ENCODE data around the gene TUBB1.

Gene TUBB1

GRCh38 chr20:58998656-58999055 is 20.6 kb upstream of the TUBB1 start:
- no peak for TF ChIP-seq CTCF (IDR thresholded peaks at IDR 0.05; ENCODE audit: low read depth, low read length)
- no peaks in the 10 kb centered on the region for H3K4me1 ChIP-seq
- no peak for DNase-seq

DNA sequence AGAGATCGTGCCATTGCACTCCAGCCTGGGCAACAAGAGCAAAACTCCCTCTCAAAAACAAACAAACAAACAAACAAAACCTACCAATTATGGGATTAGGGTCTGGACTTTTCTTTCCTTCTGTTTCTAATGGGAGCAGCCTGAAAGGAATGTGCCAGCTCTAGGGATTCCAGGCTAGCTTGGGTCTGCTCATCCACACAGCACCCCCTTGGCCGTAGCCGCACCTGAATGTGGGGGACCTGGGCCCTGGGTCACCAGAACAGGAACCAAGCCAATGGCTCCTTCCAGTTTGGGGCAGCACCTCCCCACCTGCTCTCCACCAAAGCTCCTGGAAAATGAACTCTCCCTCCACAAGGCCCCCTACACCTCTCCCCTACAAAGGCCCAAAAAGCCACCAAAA is 18.9 kb upstream of the TUBB1 start:
- H3K36me3 ChIP-seq = peaks cover 13% of the 10 kb centered on the region
- DNase-seq = no peak
- no peak overlapping the region for H3K4me3 ChIP-seq (ENCODE audit: low read depth, low read length)
- no peak for TF ChIP-seq CTCF (IDR thresholded peaks at IDR 0.05; ENCODE audit: low read depth, low read length)
- H3K4me1 ChIP-seq = no peaks in the 10 kb centered on the region
- H3K27me3 ChIP-seq = no peaks in the 10 kb centered on the region
- H3K9me3 ChIP-seq = no peaks in the 10 kb centered on the region

More at GRCh38 chr20:58998656-58999055, 20.6 kb upstream of the TUBB1 start:
- no peaks in the 10 kb centered on the region for H3K27me3 ChIP-seq
- H3K4me3 ChIP-seq (ENCODE audit: low read depth, low read length) = no peak overlapping the region
- no peaks in the 10 kb centered on the region for H3K9me3 ChIP-seq
- peaks cover 27% of the 10 kb centered on the region for H3K36me3 ChIP-seq

- no peak overlapping the region for H3K4me3 ChIP-seq (ENCODE audit: low read depth, low read length)
- H3K27me3 ChIP-seq = no peaks in the 10 kb centered on the region
- peaks cover 6% of the 10 kb centered on the region; the same call in 1 of the 2 replicates for H3K36me3 ChIP-seq
- H3K9me3 ChIP-seq = no peaks in the 10 kb centered on the region
- DNase-seq = no peak
- no peak for TF ChIP-seq CTCF (IDR thresholded peaks at IDR 0.05; ENCODE audit: low read depth, low read length)
- no peaks in the 10 kb centered on the region for H3K4me1 ChIP-seq
Observed at GRCh38 chr20:59001068-59001448, 18.2 kb upstream of the TUBB1 start.

GRCh38 chr20:59001449-59002171 is 17.6 kb upstream of the TUBB1 start:
- Histone ChIP-seq H3K27me3 (no peaks in the 10 kb centered on the region), H3K9me3 (no peaks in the 10 kb centered on the region), H3K4me3 (ENCODE audit: low read depth, low read length) (no peak overlapping the region), H3K4me1 (no peaks in the 10 kb centered on the region), H3K36me3 (peaks cover 2% of the 10 kb centered on the region; the same call in 1 of the 2 replicates)
- DNase-seq = no peak
- no peak for TF ChIP-seq CTCF (IDR thresholded peaks at IDR 0.05; ENCODE audit: low read depth, low read length)

GRCh38 chr20:59002388-59002787 is 16.8 kb upstream of the TUBB1 start:
- no peak for TF ChIP-seq CTCF (IDR thresholded peaks at IDR 0.05; ENCODE audit: low read depth, low read length)
- Histone ChIP-seq H3K9me3 (no peaks in the 10 kb centered on the region), H3K4me3 (ENCODE audit: low read depth, low read length) (no peak overlapping the region), H3K36me3 (no peaks in the 10 kb centered on the region), H3K4me1 (no peaks in the 10 kb centered on the region), H3K27me3 (no peaks in the 10 kb centered on the region)
- DNase-seq = no peak

DNA sequence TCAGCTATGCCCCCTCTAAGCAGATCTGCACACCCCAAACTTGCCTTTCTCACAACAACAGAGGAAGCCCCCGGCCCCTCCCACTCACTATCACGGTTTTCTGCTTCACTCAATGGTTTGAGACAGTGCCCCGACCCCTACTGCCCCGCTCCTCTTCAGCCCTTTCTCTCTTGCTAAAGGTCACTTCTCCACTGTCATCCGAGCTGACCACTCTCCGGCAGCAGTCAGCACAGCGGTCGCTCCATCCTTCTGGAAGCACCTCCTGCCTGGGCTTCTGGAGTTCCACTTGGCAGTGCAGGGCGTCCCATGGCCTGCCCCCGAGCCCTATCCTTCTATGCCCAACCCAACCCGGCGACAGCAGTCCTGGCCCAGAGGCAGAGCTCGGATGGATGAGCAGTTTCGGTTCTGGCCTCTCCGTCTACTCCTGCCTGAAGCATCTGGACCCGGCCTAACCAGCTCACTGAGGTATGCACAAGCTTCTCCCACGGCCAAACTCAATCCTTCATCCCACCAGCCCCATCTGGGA is 16.3 kb upstream of the TUBB1 start:
- Histone ChIP-seq H3K27me3 (no peaks in the 10 kb centered on the region), H3K4me1 (no peaks in the 10 kb centered on the region), H3K36me3 (no peaks in the 10 kb centered on the region), H3K4me3 (ENCODE audit: low read depth, low read length) (no peak overlapping the region), H3K9me3 (no peaks in the 10 kb centered on the region)
- DNase-seq = no peak
- TF ChIP-seq CTCF (IDR thresholded peaks at IDR 0.05; ENCODE audit: low read depth, low read length) = no peak

Measured in BE2C (cell line).